ENCODE measurements around the gene CASKIN2. TPM values are rescaled to one million over a fixed set of nuclear protein-coding genes. Genes with fewer than 3 reads are reported as not detected.
A peak's percentile ranks its signal among the peaks of the same experiment; 100 is the strongest.

CASKIN2 gene
- total RNA-seq: 42.3 and 44.5 TPM in 2 replicates
- long read RNA-seq, partial matches to known transcripts: 0 of 1 reads
- long read RNA-seq, other reads (novel, unspliced or antisense): 1 of 1 reads

GRCh38 chr17:75515496-75516254 is at the start of gene CASKIN2:
Gene CASKIN2 (minus strand): TSS chr17:75515537. CDS start chr17:75513804, 1,733 bp downstream.
- Mint-ChIP-seq H3K36me3 (ENCODE audit: low read depth) (peaks cover 3% of the 10 kb centered on the region), H3K27me3 (ENCODE audit: low read depth) (no peaks in the 10 kb centered on the region), H3K4me3 (peak within 1 kb of the TSS; percentile 91), H3K27ac (ENCODE audit: unreplicated experiment) (no peak within 1 kb of the TSS), H3K4me1 (peaks cover 32% of the 10 kb centered on the region), H3K9me3 (no peaks in the 10 kb centered on the region)
- TF ChIP-seq CTCF (conservative IDR thresholded peaks at IDR 0.05): peak; percentile 99
- peak; percentile 94 for DNase-seq (ENCODE audit: low read depth, low spot score)

GRCh38 chr17:75565066-75565465 is 49.7 kb upstream of the CASKIN2 start:
- TF ChIP-seq CTCF (conservative IDR thresholded peaks at IDR 0.05): no peak
- Mint-ChIP-seq H3K36me3 (ENCODE audit: low read depth) (no peaks in the 10 kb centered on the region), H3K9me3 (no peaks in the 10 kb centered on the region), H3K4me3 (no peak overlapping the region), H3K27ac (ENCODE audit: unreplicated experiment) (no peak overlapping the region), H3K27me3 (ENCODE audit: low read depth) (no peaks in the 10 kb centered on the region), H3K4me1 (peaks cover 7% of the 10 kb centered on the region)
- DNase-seq (ENCODE audit: low read depth, low spot score): no peak

- no peaks in the 10 kb centered on the region for H3K9me3 Mint-ChIP-seq
- peaks cover 7% of the 10 kb centered on the region for H3K4me1 Mint-ChIP-seq
- H3K27ac Mint-ChIP-seq (ENCODE audit: unreplicated experiment): no peak overlapping the region
- no peak overlapping the region for H3K4me3 Mint-ChIP-seq
- no peak for DNase-seq (ENCODE audit: low read depth, low spot score)
- H3K27me3 Mint-ChIP-seq (ENCODE audit: low read depth): no peaks in the 10 kb centered on the region
- no peaks in the 10 kb centered on the region for H3K36me3 Mint-ChIP-seq (ENCODE audit: low read depth)
- TF ChIP-seq CTCF (conservative IDR thresholded peaks at IDR 0.05): no peak
Observed at GRCh38 chr17:75564195-75564594, 48.9 kb upstream of the CASKIN2 start.

GRCh38 chr17:75563063-75563758 is 47.9 kb upstream of the CASKIN2 start:
- Mint-ChIP-seq H3K4me1 (peaks cover 7% of the 10 kb centered on the region), H3K36me3 (ENCODE audit: low read depth) (no peaks in the 10 kb centered on the region), H3K9me3 (no peaks in the 10 kb centered on the region), H3K4me3 (no peak overlapping the region), H3K27ac (ENCODE audit: unreplicated experiment) (no peak overlapping the region), H3K27me3 (ENCODE audit: low read depth) (no peaks in the 10 kb centered on the region)
- TF ChIP-seq CTCF (conservative IDR thresholded peaks at IDR 0.05): no peak
- no peak for DNase-seq (ENCODE audit: low read depth, low spot score)

DNA sequence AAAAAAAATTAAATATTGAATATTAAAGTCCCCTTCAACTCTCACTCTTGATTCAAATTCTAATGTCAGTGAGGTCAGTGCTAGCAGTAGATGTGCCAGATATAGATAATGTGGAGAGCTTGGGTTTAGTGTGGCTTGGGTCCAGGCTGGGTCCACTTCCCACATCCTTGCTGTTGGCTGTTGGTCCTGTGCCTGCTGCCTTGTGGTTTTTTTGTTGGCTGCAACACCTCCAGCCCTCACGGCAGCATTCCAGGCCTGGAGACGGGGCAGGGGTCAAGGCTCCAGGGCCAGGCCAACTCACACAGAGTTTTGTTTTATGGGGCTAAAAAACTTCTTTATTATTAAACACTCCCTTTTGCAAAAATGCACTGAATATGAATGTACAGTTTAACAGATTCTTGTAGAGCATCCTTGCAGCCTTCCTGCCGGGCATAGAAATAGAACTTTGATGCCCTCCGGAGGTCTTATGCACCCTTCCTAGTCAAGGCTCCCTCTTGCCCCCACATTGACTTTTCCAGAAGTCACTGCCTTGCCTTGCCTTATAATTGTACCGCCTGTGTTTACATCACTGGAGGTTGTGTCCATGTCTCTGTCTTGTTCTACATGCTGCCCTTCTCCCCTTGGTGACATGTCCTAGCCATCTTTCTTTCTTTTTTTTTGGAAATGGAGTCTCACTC is 46.7 kb upstream of the CASKIN2 start:
- Mint-ChIP-seq H3K9me3 (no peaks in the 10 kb centered on the region), H3K4me3 (no peak overlapping the region)

More for the DNA sequence above, 46.7 kb upstream of the CASKIN2 start:
- no peak for TF ChIP-seq CTCF (conservative IDR thresholded peaks at IDR 0.05)
- DNase-seq (ENCODE audit: low read depth, low spot score): no peak
- Mint-ChIP-seq H3K36me3 (ENCODE audit: low read depth) (no peaks in the 10 kb centered on the region), H3K27ac (ENCODE audit: unreplicated experiment) (no peak overlapping the region), H3K27me3 (ENCODE audit: low read depth) (no peaks in the 10 kb centered on the region), H3K4me1 (peaks cover 7% of the 10 kb centered on the region)

Data from neural crest cell (in vitro differentiated cells).